Activated CD4-positive, CD25-positive, alpha-beta regulatory T cell (primary cell): ENCODE results near the gene GNAZ.
"Not testable (repeated sequence)": the region's sequence is repeated elsewhere in the genome, so short reads cannot be mapped to it uniquely, and the experiment has no call there.

Source experiments
- DNase-seq, 4 experiments: peaks; one replicate each; lab custom pipeline; 2025; lab: John Stamatoyannopoulos, UW

The GNAZ gene

GRCh38 chr22:23133922-23134321, 63.6 kb downstream of the GNAZ start:
- no peak for DNase-seq

DNA sequence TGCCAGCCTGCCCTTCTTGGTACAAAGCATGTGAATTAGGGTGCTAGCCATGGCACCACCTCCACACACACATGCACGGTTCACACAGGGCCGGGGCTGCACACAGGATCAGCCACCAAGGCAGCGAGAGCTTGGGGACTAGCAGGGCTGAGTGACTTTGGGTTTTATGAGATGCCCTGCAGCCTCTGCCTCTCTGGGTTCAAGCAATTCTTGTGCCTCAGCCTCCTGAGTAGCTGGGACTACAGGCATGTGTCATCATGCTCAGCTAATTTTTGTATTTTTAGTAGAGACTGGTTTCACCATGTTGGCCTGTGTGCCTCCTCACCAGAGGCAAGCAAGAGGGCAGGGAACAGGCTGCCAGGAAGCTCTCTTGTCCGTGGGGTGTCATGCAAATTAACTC, 66.7 kb downstream of the GNAZ start:
- not testable (repeated sequence) for DNase-seq

- no peak for DNase-seq
Observed at GRCh38 chr22:23137468-23137867, 67.1 kb downstream of the GNAZ start.

GRCh38 chr22:23137905-23138561, 67.7 kb downstream of the GNAZ start:
- DNase-seq, result peak in 1 of 4 experiments; percentile 5

DNA sequence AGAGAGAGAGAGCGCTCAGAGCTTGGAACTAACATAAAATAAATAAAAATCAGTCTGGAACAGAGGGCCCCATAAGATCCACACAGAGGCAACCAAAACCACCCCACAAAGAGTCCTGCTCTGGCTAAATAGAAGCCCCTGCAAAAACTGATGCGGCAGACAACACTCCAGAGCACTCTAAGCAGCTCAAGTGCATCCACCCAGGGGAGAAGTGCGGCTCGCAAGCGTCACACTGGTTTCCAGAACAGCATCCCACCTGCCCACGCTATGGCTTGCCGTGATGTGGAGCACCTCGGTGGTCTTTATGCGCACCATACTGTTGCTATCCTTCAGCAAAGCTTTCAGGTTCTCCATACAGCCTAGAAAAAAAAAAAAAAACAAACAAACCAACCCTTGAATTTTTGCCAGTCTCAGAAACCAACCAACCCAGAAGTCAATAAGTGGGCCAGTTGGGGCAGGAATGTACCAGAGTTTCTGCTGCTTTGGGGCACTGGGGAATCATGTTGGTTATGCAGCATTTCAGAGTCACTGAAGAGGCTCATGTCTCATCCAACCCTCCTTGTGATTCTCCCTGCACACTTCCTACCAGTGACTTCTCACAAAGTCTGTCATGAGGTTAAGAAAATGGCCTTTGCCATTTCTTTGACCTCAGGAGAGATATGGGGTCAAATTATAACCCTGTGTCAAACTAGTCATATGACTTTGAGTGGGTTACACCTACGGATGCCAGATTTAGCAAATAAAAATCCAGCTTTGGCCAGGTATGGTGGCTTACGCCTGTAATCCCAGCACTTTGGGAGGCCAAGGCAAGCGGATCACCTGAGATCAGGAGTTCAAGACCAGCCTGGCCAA, 68.5 kb downstream of the GNAZ start:
- DNase-seq, result no peak

GRCh38 chr22:23140385-23140784, 70.1 kb downstream of the GNAZ start:
- no peak for DNase-seq

GRCh38 chr22:23142546-23143105, 72.3 kb downstream of the GNAZ start:
- no peak for DNase-seq

- DNase-seq, result no peak
Observed at GRCh38 chr22:23143119-23143518, 72.8 kb downstream of the GNAZ start.

DNA sequence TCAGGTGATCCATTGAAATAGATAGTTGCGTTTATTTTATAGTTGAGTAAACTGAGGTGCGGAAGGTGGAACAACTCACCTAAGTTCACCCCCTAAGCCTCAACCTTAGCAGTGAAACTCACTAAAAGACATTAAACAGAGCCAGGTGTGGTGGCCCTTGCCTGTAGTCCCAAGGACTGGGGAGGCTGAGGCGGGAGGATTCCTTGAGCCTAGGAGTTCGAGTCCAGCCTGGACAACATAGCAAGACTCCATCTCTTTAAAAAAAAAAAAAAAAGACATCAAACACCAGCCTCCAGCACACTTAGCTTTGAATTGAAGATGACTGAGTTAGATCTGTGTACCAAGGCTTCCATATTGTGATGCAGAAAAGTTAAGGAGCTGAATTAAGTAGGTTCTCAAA, 74.1 kb downstream of the GNAZ start:
- DNase-seq, result no peak

DNA sequence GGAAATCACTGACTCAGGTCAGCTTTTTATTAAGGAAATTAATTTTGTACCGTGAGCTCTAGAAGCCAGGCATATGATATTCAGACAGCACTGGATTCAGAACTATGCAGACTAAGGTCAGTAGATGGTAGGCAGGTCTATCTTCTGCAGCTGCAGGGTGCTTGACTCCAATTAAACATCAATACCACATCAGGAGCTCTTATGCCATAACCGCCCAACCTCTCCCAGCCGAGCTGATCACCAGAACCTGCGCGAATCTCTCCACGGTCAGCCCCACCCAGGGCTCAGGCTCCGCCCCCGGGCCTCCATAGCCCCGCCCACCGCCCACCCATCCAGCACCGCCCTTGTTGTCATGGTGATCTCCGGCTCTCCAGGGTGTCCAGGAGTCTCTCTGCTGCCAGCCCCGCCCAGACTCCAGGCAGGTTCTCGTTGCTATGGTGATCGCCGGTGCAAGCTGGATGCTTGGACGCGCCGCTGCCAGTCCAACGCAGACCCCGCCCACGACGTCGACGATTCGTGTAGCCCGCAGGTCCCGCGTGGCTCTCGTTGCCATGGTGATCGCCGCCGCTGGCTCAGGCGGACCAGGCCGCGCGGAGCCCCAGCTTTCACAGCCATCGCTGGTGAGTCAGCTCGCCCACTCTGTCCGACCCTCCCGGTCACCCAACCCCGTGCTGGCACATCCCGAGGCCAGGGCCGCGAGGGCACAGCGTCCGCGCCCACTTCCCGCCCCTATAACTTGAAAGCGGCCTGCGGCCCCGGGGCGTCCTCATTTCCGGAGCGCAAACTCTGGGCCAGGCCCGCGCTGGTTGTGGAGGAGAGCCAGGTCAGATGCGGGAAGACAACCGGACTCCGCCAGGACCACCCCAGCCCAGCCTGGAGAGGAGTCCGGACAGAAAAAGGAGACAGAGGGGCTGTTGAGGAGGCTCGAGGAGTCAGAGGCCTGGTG, 74.9 kb downstream of the GNAZ start, which contains the start of gene RAB36:
TSS of gene RAB36 (plus strand) at position 546 of the 946 bp plus-strand sequence. CDS start 1,140 bp downstream, outside the sequence.
- DNase-seq, result peak; percentile 77 to 93 (median 82)

GRCh38 chr22:23145878-23146470, 75.7 kb downstream of the GNAZ start:
- no peak for DNase-seq

- no peak for DNase-seq
Observed at GRCh38 chr22:23146478-23147205, 76.3 kb downstream of the GNAZ start.

- DNase-seq, result no peak
Observed at GRCh38 chr22:23147617-23148387, 77.5 kb downstream of the GNAZ start.

- DNase-seq, result no peak
Observed at GRCh38 chr22:23149743-23150238, 79.5 kb downstream of the GNAZ start.

- DNase-seq, result no peak
Observed at GRCh38 chr22:23150762-23151161, 80.4 kb downstream of the GNAZ start.

GRCh38 chr22:23151827-23152226, 81.5 kb downstream of the GNAZ start:
- no peak for DNase-seq

GRCh38 chr22:23152238-23153114, 82.2 kb downstream of the GNAZ start:
- no peak for DNase-seq

- DNase-seq, result no peak
Observed at GRCh38 chr22:23153994-23154393, 83.7 kb downstream of the GNAZ start.

GRCh38 chr22:23154461-23154860, 84.1 kb downstream of the GNAZ start:
- no peak for DNase-seq
